ENCODE measurements around the gene CD79A.

- TF ChIP-seq EP300 (IDR thresholded peaks at IDR 0.05) = no peak
- TF ChIP-seq CTCF (IDR thresholded peaks at IDR 0.05) = no peak
- no peak for TF ChIP-seq POLR2A (IDR thresholded peaks at IDR 0.05)
Observed at GRCh38 chr19:41862445-41862986, 14.6 kb upstream of the CD79A start.
